Esophagus squamous epithelium (tissue), 5 donors: ENCODE results near the gene GPR42. TPM values are rescaled to one million over a fixed set of nuclear protein-coding genes. Genes with fewer than 3 reads are reported as not detected.

Experiments used
- DNase-seq: peaks from one replicate; lab custom pipeline; 2025; lab: John Stamatoyannopoulos, UW
- H3K27ac ChIP-seq, 4 donors: fragments of 200-600 bp; sonication (generic); one replicate each; pipeline ENCODE4 v1.5.1; 2016 to 2019; ENCODE audit warnings: mild to moderate bottlenecking in 1 of 4
- H3K27me3 ChIP-seq, 4 donors: fragments of 200-600 bp; sonication (generic); 1 replicate in 3 of 4; 2 replicates in 1 of 4; pipeline versions ENCODE4 v1.5.1 to v1.6.0; 2017 to 2021; ENCODE audit warnings: antibody characterized with exemption in 1 of 4
- H3K36me3 ChIP-seq, 3 donors: fragments of 200-600 bp; sonication (generic); one replicate each; pipeline ENCODE4 v1.5.1; 2016 to 2019
- H3K4me1 ChIP-seq, 3 donors: fragments of 200-600 bp; sonication (generic); one replicate each; pipeline ENCODE4 v1.5.1; 2017 to 2019
- H3K4me3 ChIP-seq, 4 donors: fragments of 200-600 bp; sonication (generic); 1 replicate in 3 of 4; 2 replicates in 1 of 4; pipeline ENCODE4 v1.5.1; 2016 to 2019; ENCODE audit warnings: mild to moderate bottlenecking in 2 of 4, moderate library complexity in 1 of 4
- H3K9me3 ChIP-seq, 3 donors: fragments of 200-600 bp; sonication (generic); one replicate each; pipeline ENCODE4 v1.5.1; 2016 to 2019
- POLR2A ChIP-seq, 4 donors: fragments of 450-650 bp; IDR thresholded peaks; one replicate each; pipeline ENCODE4 v1.6.1; 2017; ENCODE audit warnings: antibody characterized with exemption in 4 of 4, mild to moderate bottlenecking in 4 of 4, moderate library complexity in 3 of 4
- WGBS, 2 donors: methylation state at CpG; one replicate each; pipeline ENCODE4 v1.1.5; 2018; 5-methylcytosine and 5-hydroxymethylcytosine counted together
- intact Hi-C: fragments of 100-400 bp; cut with DNase I; formaldehyde crosslinking; loops from one replicate; pipeline ENCODE4 v1.15.0; 2022
- total RNA-seq, 4 donors: library from RNA; depleted of rRNA; stranded (reverse); fragments of >200 nt; gene quantifications; one replicate each; pipeline ENCODE4 v1.1.0, GENCODE V29; 2016
- TF ChIP-seq, protein P1 (sequence below), 6 experiments: fragments of 450-650 bp in 4 of 6; fragments of 200-600 bp in 2 of 6; sonication (generic) in 2 of 6; IDR thresholded peaks; one replicate each; pipeline ENCODE4 v1.5.1; 2016 to 2019; ENCODE audit warnings: antibody characterized with exemption in 6 of 6, mild to moderate bottlenecking in 4 of 6, moderate library complexity in 4 of 6
- donor health status: DM: yes; HTN: yes; CAD: no.

Gene GPR42
- total RNA-seq, 4 donors from 2014 or later = not detected

DNA sequence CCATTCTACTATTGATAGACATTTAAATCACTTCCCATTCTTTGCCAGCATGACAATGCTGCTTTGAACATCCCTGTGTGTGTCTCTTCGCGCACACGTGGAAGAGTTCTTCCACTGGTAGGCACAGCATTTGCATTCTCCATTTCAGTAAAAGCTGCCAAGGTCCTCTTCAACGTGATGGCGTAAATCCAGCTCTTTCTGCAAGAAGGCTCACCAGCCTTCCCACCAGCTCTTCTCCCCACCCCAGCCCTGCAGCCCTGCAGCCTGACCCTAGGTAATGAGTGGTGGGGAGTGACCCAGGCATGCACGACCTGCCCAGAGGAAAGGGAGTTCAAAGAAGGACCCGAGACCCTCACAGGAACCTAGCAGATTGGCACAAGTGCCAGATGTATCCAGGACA lies 45.5 kb downstream of the GPR42 start:
- peaks cover 0 to 68% (median 0%) of the 10 kb centered on the region in 4 donors for H3K27me3 ChIP-seq
- no peaks in the 10 kb centered on the region for H3K36me3 ChIP-seq
- no peak overlapping the region for H3K4me3 ChIP-seq
- peaks cover 0 to 5% (median 3%) of the 10 kb centered on the region in 3 donors for H3K4me1 ChIP-seq
- no peak overlapping the region for H3K27ac ChIP-seq
- intact Hi-C loops = no loop called here
- TF ChIP-seq POLR2A (IDR thresholded peaks at IDR 0.05) = no peak
- TF ChIP-seq, protein P1, sequence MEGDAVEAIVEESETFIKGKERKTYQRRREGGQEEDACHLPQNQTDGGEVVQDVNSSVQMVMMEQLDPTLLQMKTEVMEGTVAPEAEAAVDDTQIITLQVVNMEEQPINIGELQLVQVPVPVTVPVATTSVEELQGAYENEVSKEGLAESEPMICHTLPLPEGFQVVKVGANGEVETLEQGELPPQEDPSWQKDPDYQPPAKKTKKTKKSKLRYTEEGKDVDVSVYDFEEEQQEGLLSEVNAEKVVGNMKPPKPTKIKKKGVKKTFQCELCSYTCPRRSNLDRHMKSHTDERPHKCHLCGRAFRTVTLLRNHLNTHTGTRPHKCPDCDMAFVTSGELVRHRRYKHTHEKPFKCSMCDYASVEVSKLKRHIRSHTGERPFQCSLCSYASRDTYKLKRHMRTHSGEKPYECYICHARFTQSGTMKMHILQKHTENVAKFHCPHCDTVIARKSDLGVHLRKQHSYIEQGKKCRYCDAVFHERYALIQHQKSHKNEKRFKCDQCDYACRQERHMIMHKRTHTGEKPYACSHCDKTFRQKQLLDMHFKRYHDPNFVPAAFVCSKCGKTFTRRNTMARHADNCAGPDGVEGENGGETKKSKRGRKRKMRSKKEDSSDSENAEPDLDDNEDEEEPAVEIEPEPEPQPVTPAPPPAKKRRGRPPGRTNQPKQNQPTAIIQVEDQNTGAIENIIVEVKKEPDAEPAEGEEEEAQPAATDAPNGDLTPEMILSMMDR (IDR thresholded peaks at IDR 0.05) = no peak
- no peaks in the 10 kb centered on the region for H3K9me3 ChIP-seq
- 73 to 83% methylated on average over 5 to 7 of the region's 7 CpGs for WGBS, 2 donors
- no peak for DNase-seq

DNA sequence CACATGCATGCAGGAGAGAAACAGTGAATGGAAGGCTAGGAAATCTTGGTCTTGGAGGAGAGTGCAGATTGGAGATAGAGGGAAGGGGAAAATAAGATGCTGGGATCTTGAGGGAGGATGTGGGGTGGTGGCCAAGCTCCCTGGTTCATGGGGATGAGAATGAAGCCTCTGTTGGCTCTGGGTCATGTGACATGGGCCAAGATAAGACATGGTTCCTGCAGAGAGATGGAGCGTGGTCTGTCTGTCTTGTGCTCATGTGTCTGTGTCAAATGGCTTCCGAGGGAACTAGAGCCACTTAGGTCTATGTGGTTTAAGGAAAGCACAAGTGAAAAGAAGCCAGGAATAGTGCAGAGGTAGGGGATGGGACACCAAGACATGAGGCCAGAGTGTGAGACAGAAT lies 46.4 kb downstream of the GPR42 start:
- intact Hi-C loops = no loop called here
- TF ChIP-seq, protein P1 (IDR thresholded peaks at IDR 0.05) = no peak
- TF ChIP-seq POLR2A (IDR thresholded peaks at IDR 0.05) = no peak
- no peak for DNase-seq
- H3K4me1 ChIP-seq = peaks cover 0 to 5% (median 3%) of the 10 kb centered on the region in 3 donors
- H3K4me3 ChIP-seq = no peak overlapping the region
- H3K36me3 ChIP-seq = no peaks in the 10 kb centered on the region
- H3K27ac ChIP-seq = no peak overlapping the region
- H3K27me3 ChIP-seq = peaks cover 0 to 72% (median 0%) of the 10 kb centered on the region in 4 donors
- no peaks in the 10 kb centered on the region for H3K9me3 ChIP-seq
- WGBS, 2 donors = 72 to 88% methylated on average over 2 of the region's 2 CpGs

DNA sequence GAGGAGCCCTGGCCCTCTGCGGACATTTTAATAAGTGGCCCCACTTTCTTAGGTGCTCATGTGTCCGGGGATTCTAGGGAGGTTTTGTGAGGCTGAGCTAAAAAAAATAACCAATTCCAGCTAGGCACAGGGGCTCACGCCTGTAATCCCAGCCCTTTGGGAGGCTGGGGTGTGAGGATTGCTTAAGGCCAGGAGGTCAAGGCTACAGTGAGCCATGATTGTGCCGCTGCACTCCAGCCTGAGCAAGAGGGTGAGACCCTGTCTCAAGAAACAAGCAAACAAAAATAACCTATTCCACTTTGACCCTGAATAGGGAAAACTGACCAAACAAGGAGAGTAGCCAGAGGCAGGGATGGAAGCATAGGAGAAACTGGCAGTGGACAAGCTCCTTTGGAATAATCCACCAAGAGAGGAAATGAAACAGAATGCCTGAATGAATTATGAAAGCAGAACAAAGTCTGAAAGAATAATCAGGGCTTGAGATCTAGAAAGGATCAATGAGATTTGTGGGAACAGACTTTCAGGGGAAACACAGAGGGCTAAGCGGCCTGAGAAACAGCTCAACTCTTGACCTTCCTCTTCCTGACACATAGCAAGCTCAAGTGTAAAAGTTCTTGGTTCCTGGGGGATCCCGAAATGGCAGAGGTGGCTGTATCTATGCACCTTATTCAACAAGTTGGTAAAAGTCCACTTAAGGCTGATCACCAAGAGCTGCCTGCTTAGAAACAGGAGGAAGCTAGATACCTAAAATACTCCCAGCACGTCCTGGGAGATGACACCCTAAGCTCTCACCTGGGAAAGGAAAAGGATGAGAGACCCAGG lies 47.1 kb downstream of the GPR42 start:
- 51 to 60% methylated on average over 7 of the region's 7 CpGs for WGBS, 2 donors
- H3K36me3 ChIP-seq = no peaks in the 10 kb centered on the region
- intact Hi-C loops = no loop called here
- TF ChIP-seq, protein P1 (IDR thresholded peaks at IDR 0.05) = no peak
- no peak for TF ChIP-seq POLR2A (IDR thresholded peaks at IDR 0.05)
- no peaks in the 10 kb centered on the region for H3K9me3 ChIP-seq
- H3K4me1 ChIP-seq = peaks cover 0 to 5% (median 3%) of the 10 kb centered on the region in 3 donors
- H3K27me3 ChIP-seq = peaks cover 0 to 70% (median 0%) of the 10 kb centered on the region in 4 donors
- H3K27ac ChIP-seq = no peak overlapping the region
- DNase-seq = no peak
- H3K4me3 ChIP-seq = no peak overlapping the region

DNA sequence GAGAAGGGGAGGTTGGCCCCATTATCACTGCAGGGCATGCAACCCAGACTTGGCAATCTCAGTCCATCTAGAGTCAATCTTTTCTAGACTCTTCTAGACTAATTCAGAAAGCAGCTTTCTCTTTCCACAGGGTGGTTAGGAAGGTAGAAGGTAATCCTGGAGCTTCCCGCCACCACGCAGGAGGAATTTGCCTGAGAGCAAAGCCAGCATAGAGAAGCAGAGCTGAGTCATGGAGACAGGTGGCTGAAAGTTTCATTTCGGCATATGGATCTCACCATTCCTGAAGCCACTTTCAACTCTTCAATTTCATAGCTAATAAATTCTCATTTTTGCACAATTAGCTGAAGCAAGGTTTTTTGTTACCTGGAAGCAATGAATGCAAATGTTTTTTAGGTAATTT lies 48.2 kb downstream of the GPR42 start:
- no peak overlapping the region for H3K27ac ChIP-seq
- TF ChIP-seq, protein P1 (IDR thresholded peaks at IDR 0.05) = no peak
- no peak for TF ChIP-seq POLR2A (IDR thresholded peaks at IDR 0.05)
- no peaks in the 10 kb centered on the region for H3K9me3 ChIP-seq
- peaks cover 0 to 5% (median 3%) of the 10 kb centered on the region in 3 donors for H3K4me1 ChIP-seq
- 23 to 45% methylated on average over 2 to 3 of the region's 3 CpGs for WGBS, 2 donors
- no peaks in the 10 kb centered on the region for H3K36me3 ChIP-seq
- H3K4me3 ChIP-seq = no peak overlapping the region
- no peak for DNase-seq
- intact Hi-C loops = no loop called here
- peaks cover 0 to 69% (median 0%) of the 10 kb centered on the region in 4 donors for H3K27me3 ChIP-seq

DNA sequence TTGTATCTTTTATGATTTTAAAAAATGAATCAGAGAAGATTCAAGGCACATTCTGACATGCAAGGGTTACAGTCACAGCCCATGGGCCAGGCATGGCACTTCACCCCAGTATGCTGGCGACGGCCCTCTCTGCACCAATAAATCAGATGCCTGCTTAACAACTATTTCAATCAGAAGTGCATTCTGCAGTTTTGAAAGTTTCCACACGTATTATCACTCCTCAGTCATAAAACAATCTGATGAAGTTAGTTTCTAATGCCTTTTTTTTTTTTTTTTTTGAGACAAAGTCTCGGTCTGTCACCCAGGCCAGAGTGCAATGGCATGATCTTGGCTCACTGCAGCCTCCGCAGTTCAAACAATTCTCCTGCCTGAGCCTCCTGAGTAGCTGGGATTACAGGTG lies 48.9 kb downstream of the GPR42 start:
- WGBS, 2 donors = 47 to 70% methylated on average over 4 to 5 of the region's 5 CpGs
- DNase-seq = no peak
- no peaks in the 10 kb centered on the region for H3K36me3 ChIP-seq
- H3K9me3 ChIP-seq = no peaks in the 10 kb centered on the region
- peaks cover 0 to 5% (median 3%) of the 10 kb centered on the region in 3 donors for H3K4me1 ChIP-seq
- TF ChIP-seq POLR2A (IDR thresholded peaks at IDR 0.05) = no peak
- TF ChIP-seq, protein P1 (IDR thresholded peaks at IDR 0.05) = no peak
- H3K27ac ChIP-seq = no peak overlapping the region
- H3K4me3 ChIP-seq = no peak overlapping the region
- intact Hi-C loops = no loop called here
- peaks cover 0 to 69% (median 0%) of the 10 kb centered on the region in 4 donors for H3K27me3 ChIP-seq
